ENCODE measurements around the gene FBXL17. TPM values are rescaled to one million over a fixed set of nuclear protein-coding genes. Genes with fewer than 3 reads are reported as not detected.

The FBXL17 gene
- total and polyA plus RNA-seq, 9 of the 15 experiments (the other 6 are each of a cell fraction or from before 2014, with no cell fraction given): 0.32 to 5.4 (median 1.8) TPM

GRCh38 chr5:108104448-108104847, 277.4 kb downstream of the FBXL17 start:
- in situ Hi-C loops (cut with MboI) (no loop called here), intact Hi-C loops (cut with micrococcal nuclease) (no loop called here)
- Histone ChIP-seq H3K4me3 (no peak overlapping the region), H3K27ac (ENCODE audit: extremely low read depth, low read depth, low read length) (no peak overlapping the region), H3K27me3 (ENCODE audit: control insufficient read depth in 2 of 2, insufficient read depth in 2 of 2, low read length in 2 of 2) (no peaks in the 10 kb centered on the region), H2AFZ (ENCODE audit: low read depth, low read length) (no peak overlapping the region), H3K4me1 (replicated peaks in 1 of 2; ENCODE audit: control insufficient read depth in 2 of 2, insufficient read depth in 2 of 2, low read length in 2 of 2) (no peaks in the 10 kb centered on the region), H3K4me2 (ENCODE audit: insufficient read depth, low read length) (no peak overlapping the region), H3K9me3 (replicated peaks; ENCODE audit: control insufficient read depth, insufficient read depth, low read depth, low read length) (no peaks in the 10 kb centered on the region), H3K9ac (ENCODE audit: insufficient read depth in 1 of 2, low read depth in 2 of 2, low read length in 2 of 2) (no peak overlapping the region), H3K9me1 (ENCODE audit: control insufficient read depth, insufficient read depth, low read length) (no peaks in the 10 kb centered on the region), H4K20me1 (replicated peaks; ENCODE audit: control insufficient read depth, insufficient read depth, low read length) (no peaks in the 10 kb centered on the region), H3K36me3 (ENCODE audit: control insufficient read depth, insufficient read depth, low read length) (no peaks in the 10 kb centered on the region), H3K79me2 (ENCODE audit: control insufficient read depth, insufficient read depth, low read length) (no peaks in the 10 kb centered on the region)
- WGBS (ENCODE audit: insufficient coverage, low coverage, missing lambda C conversion rate): 0% methylated on average over 1 of the region's 1 CpG
- CTCF ChIA-PET (ENCODE audit: low intra/inter-chr PET ratio): no interaction called here
- DNase-seq (ENCODE audit: extremely low read depth in 1 of 4, low spot score in 3 of 4) (no peak), ATAC-seq (no peak), FAIRE-seq (no peak)
- POLR2A ChIA-PET: no interaction called here
- BruUV-seq (replicated peaks): no TSS peak
- TF ChIP-seq CBX2 (IDR thresholded peaks at IDR 0.05; ENCODE audit: insufficient read depth, low read length, poor library complexity, severe bottlenecking) (no peak), RFX5 (IDR thresholded peaks at IDR 0.05; ENCODE audit: low read depth, low read length) (no peak), RAD21 (CRISPR knock-in tag; conservative IDR thresholded peaks at IDR 0.05 in 1 of 2, IDR thresholded peaks at IDR 0.05 in 1 of 2) (no peak), ZNF766 (CRISPR knock-in tag; conservative IDR thresholded peaks at IDR 0.05) (no peak), POLR2A (conservative IDR thresholded peaks at IDR 0.05) (no peak), ZSCAN29 (IDR thresholded peaks at IDR 0.05) (no peak), STAT5A (IDR thresholded peaks at IDR 0.05; ENCODE audit: borderline replicate concordance, low read length) (no peak), NKRF (IDR thresholded peaks at IDR 0.05; ENCODE audit: borderline replicate concordance) (no peak), CBFB (CRISPR knock-in tag; IDR thresholded peaks at IDR 0.05) (no peak), ETS2 (tag; IDR thresholded peaks at IDR 0.05; ENCODE audit: borderline replicate concordance, poor library complexity, severe bottlenecking) (no peak), ZNF76 (CRISPR knock-in tag; IDR thresholded peaks at IDR 0.05; ENCODE audit: borderline replicate concordance) (no peak), SMARCB1 (IDR thresholded peaks at IDR 0.05; ENCODE audit: insufficient read length, low read depth) (no peak), ILK (tag; IDR thresholded peaks at IDR 0.05; ENCODE audit: borderline replicate concordance, low read depth) (no peak)
- TF ChIP-seq, protein P1, sequence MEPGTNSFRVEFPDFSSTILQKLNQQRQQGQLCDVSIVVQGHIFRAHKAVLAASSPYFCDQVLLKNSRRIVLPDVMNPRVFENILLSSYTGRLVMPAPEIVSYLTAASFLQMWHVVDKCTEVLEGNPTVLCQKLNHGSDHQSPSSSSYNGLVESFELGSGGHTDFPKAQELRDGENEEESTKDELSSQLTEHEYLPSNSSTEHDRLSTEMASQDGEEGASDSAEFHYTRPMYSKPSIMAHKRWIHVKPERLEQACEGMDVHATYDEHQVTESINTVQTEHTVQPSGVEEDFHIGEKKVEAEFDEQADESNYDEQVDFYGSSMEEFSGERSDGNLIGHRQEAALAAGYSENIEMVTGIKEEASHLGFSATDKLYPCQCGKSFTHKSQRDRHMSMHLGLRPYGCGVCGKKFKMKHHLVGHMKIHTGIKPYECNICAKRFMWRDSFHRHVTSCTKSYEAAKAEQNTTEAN (CRISPR knock-in tag; IDR thresholded peaks at IDR 0.05): no peak
- TF ChIP-seq, protein P2, sequence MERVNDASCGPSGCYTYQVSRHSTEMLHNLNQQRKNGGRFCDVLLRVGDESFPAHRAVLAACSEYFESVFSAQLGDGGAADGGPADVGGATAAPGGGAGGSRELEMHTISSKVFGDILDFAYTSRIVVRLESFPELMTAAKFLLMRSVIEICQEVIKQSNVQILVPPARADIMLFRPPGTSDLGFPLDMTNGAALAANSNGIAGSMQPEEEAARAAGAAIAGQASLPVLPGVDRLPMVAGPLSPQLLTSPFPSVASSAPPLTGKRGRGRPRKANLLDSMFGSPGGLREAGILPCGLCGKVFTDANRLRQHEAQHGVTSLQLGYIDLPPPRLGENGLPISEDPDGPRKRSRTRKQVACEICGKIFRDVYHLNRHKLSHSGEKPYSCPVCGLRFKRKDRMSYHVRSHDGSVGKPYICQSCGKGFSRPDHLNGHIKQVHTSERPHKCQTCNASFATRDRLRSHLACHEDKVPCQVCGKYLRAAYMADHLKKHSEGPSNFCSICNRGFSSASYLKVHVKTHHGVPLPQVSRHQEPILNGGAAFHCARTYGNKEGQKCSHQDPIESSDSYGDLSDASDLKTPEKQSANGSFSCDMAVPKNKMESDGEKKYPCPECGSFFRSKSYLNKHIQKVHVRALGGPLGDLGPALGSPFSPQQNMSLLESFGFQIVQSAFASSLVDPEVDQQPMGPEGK (CRISPR knock-in tag; IDR thresholded peaks at IDR 0.05; ENCODE audit: borderline replicate concordance): no peak
- TF ChIP-seq, protein P3, sequence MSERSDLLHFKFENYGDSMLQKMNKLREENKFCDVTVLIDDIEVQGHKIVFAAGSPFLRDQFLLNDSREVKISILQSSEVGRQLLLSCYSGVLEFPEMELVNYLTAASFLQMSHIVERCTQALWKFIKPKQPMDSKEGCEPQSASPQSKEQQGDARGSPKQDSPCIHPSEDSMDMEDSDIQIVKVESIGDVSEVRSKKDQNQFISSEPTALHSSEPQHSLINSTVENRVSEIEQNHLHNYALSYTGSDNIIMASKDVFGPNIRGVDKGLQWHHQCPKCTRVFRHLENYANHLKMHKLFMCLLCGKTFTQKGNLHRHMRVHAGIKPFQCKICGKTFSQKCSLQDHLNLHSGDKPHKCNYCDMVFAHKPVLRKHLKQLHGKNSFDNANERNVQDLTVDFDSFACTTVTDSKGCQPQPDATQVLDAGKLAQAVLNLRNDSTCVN (CRISPR knock-in tag; IDR thresholded peaks at IDR 0.05): no peak

Data from K562 (cell line).